Brain microvascular endothelial cell (primary cell): Measurements from ENCODE around the gene SERPINA12.

Source experiments
- DNase-seq: peaks from one replicate; pipeline ENCODE4 v3.0.0-alpha.2; 2020
- H3K27ac ChIP-seq: fragments of 250-450 bp; sonication (Bioruptor Pico); 2 replicates; pipeline ENCODE4 v1.5.1; 2020; ENCODE audit warnings: mild to moderate bottlenecking, moderate library complexity
- H3K27me3 ChIP-seq: fragments of 250-450 bp; sonication (Bioruptor Pico); replicated peaks from 2 replicates; pipeline ENCODE4 v1.5.1; 2020; ENCODE audit warnings: mild to moderate bottlenecking
- H3K36me3 ChIP-seq: fragments of 250-450 bp; sonication (Bioruptor Pico); replicated peaks from 2 replicates; pipeline ENCODE4 v1.5.1; 2020; ENCODE audit warnings: mild to moderate bottlenecking
- H3K4me3 ChIP-seq: 2 replicates; pipeline ENCODE4 v1.5.1; 2011; ENCODE audit warnings: low read depth, mild to moderate bottlenecking, control low read depth, low read length, moderate library complexity
- in situ Hi-C: cut with HindIII; loops from 2 replicates; pipeline ENCODE4 v1.10.0; 2017; ENCODE audit warnings: low sequenced_read_pairs, low pct_ligation_motif_present
- TF ChIP-seq, protein P1 (sequence below): IDR thresholded peaks from 2 replicates; pipeline ENCODE4 v1.5.1; 2011; ENCODE audit warnings: low read depth, mild to moderate bottlenecking, moderate library complexity, low read length, control low read depth, inconsistent platforms; ENCODE audit errors: missing control alignments

Gene SERPINA12

DNA sequence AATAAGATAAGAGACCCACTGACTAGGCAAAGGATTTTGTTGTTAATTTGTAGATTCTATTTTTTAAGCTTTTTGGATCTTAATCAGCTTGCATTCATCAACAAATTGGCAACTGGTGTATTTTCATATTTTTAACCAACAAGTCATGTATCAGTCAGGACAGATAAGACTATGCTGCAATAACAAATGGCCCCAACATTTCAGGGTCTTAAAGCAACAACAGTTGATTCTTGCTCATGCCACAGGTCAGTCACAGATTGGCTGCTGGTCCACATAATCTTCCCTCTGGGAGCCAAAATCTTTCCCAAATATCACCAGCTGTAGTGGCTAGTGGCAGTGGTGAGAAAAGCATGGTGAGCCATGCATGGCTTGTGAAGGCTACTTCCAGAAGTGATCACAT, 21.9 kb upstream of the SERPINA12 start:
- no peak for DNase-seq
- Histone ChIP-seq H3K36me3 (no peaks in the 10 kb centered on the region), H3K27ac (no peak overlapping the region), H3K4me3 (no peak overlapping the region), H3K27me3 (no peaks in the 10 kb centered on the region)
- in situ Hi-C loops, result no loop called here
- TF ChIP-seq, protein P1, sequence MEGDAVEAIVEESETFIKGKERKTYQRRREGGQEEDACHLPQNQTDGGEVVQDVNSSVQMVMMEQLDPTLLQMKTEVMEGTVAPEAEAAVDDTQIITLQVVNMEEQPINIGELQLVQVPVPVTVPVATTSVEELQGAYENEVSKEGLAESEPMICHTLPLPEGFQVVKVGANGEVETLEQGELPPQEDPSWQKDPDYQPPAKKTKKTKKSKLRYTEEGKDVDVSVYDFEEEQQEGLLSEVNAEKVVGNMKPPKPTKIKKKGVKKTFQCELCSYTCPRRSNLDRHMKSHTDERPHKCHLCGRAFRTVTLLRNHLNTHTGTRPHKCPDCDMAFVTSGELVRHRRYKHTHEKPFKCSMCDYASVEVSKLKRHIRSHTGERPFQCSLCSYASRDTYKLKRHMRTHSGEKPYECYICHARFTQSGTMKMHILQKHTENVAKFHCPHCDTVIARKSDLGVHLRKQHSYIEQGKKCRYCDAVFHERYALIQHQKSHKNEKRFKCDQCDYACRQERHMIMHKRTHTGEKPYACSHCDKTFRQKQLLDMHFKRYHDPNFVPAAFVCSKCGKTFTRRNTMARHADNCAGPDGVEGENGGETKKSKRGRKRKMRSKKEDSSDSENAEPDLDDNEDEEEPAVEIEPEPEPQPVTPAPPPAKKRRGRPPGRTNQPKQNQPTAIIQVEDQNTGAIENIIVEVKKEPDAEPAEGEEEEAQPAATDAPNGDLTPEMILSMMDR, result no peak

DNA sequence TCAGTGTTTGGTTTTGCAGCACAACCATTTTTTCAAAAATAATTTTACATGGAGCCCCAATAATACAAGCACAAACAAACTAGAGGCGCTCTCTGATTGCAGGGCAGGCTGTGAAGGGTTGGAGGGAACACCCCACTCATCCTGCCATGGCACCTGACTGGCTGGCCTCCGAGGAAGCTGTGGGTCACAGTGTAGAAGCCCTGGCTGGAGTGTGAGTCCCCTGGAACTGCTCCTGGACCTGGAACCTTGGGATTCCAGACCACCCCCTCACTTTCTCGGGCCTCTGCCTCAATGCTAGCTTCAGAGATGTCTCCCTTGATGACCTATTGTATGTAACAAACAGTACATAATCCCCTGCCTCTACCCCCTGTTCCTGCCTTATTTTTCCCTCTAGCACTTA, 14.8 kb upstream of the SERPINA12 start:
- TF ChIP-seq, protein P1, result no peak
- no peaks in the 10 kb centered on the region for H3K27me3 ChIP-seq
- H3K27ac ChIP-seq, result no peak overlapping the region
- in situ Hi-C loops, result no loop called here
- H3K4me3 ChIP-seq, result no peak overlapping the region
- DNase-seq, result no peak
- H3K36me3 ChIP-seq, result no peaks in the 10 kb centered on the region

DNA sequence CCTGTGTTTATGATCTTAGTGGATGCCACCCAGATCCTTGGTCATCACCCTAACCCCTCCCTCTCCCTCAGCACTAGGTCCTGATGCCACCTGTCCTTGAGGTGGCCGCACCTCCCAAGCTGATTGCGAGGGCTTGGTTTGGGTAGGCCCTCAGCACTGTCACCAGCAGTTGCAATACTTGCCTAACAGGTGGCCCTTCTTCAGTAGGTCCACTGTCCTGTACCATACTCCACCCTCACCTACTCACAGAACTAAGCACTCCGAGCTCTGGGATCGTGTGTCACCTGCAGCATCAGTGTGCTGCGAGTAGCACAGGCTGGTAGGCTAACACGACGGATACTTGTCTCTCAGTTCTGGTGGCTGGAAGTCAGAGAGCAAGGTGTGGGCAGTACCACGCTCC, 14.0 kb upstream of the SERPINA12 start:
- Histone ChIP-seq H3K27me3 (no peaks in the 10 kb centered on the region), H3K27ac (no peak overlapping the region), H3K4me3 (no peak overlapping the region), H3K36me3 (no peaks in the 10 kb centered on the region)
- TF ChIP-seq, protein P1, result no peak
- DNase-seq, result no peak
- in situ Hi-C loops, result no loop called here

DNA sequence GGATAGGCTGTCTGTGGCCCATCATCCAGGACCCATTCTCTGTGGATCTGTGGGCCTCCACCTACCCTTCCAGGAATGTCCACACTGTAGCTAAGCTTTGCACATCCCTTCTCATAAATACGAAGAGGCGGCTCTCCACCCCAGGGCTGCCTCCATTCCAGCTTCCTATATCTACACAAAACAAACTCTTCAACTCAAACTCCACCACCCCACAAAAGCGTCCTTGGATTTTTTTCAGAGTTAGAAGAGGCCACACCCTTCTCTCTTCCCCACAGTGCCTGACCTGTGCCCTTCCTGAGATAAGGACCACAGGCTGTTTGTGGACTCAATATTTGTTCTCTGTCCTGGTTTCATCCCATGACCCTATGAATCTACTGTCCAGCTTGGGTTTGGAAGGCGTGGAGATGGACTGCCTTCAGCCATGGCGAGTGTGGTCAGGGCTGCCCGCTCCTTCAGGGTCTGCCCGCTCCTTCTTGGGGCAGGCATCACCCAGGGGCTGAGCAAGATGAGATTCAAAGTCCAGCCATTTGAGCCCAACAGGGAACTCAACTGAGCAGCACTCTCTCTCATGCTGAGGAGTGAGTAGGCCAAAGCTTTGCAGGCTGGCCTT, 13.0 kb upstream of the SERPINA12 start:
- Histone ChIP-seq H3K27me3 (no peaks in the 10 kb centered on the region), H3K36me3 (no peaks in the 10 kb centered on the region), H3K4me3 (no peak overlapping the region), H3K27ac (no peak overlapping the region)
- in situ Hi-C loops, result no loop called here
- TF ChIP-seq, protein P1, result no peak
- DNase-seq, result no peak

DNA sequence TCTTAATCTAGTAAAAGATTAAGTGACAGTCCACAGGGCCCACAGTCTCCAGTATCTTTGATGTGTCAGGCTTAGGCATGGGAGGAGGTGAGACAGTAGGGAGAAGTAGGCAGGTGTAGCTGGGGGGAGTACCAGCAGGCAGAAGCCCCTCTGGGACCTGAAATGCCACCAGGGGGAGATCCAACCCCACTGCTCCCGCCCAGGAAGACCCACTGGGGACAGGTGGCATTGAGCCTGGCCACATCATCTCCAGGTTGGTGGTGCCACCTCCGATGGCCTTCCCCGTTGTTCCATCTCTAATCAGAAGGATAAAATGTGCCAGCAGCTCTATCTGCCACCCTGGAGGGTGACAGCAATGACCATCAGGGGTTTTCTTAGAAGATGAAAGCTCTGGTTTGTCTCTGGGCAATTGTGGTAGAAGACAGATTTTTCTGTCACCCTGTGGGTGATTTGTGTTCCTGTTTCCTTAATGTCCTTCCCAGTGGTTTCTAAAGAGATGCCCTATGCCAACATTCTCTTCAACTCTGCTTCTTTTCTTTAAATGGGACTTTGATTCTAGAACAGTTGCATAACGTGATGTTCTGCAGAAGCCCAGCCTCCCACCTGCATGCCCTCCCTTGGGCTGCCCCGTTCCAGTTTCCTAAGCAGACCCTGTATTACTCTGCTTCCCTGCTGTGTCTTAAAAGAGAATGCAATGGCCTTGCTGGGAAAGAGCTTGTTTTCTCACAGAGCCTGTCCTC, 12.3 kb upstream of the SERPINA12 start:
- no peak for DNase-seq
- TF ChIP-seq, protein P1, result no peak
- Histone ChIP-seq H3K36me3 (no peaks in the 10 kb centered on the region), H3K27ac (no peak overlapping the region), H3K4me3 (no peak overlapping the region), H3K27me3 (no peaks in the 10 kb centered on the region)
- in situ Hi-C loops, result no loop called here
